GM19372 (cell line): ENCODE results near the gene KRTAP10-11.
"Not testable (repeated sequence)": the region's sequence is repeated elsewhere in the genome, so short reads cannot be mapped to it uniquely, and the experiment has no call there.

ENCODE experiments used
- ATAC-seq: cut with Tn5 transposase; IDR thresholded peaks from one replicate; pipeline ENCODE4 v1.9.1; 2021; ENCODE audit warnings: mild to moderate bottlenecking, low read depth, moderate library complexity; ENCODE audit not compliant: unreplicated experiment

Gene KRTAP10-11

DNA sequence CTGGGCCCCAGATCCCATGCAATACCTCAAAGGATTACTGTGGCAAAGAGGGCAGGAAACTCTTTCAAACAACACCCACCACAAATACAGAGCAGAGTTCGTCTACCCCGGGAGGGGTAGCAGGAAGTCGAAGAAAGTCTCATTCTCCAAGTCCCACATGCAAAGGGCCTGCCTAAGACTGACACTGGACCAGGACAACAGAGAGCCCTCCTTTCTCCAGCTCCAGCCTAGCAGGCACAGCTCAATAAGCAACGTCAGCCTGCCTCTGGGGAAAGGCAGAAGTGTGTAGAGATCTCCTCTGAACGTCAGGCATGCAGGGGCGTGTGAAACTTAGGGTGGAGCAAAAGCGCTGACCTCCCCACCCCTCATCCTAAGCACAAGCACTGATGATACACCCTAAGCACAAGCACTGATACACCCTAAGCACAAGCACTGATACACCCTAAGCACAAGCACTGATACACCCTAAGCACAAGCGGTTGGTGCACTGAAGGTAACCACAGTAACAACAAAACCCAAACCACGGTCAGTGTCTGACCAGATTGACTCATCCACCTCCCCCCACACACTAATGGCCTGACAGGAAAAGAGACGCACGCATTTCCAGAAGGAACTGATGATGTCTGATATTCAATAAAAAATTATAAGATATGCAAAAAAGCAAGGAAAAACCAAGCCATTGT is 12.8 kb downstream of the KRTAP10-11 start:
- ATAC-seq: no peak

DNA sequence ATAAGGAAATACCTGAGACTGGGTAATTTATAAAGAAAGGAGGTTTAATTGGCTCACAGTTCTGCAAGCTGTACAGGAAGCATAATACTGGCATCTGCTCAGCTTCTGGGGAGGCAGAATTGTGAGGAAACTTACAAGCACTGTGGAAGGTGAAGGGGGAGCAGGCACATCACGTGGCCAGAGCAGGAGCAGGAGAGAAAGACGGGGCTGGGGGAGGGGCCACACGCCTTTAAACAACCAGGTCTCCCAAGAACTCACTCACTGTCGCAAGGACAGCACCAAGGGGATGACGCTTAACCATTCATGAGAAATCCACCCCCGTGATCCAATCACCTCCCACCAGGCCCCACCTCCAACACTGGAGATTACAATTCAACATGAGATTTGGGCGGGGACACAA is 15.4 kb downstream of the KRTAP10-11 start:
- ATAC-seq: not testable (repeated sequence)

DNA sequence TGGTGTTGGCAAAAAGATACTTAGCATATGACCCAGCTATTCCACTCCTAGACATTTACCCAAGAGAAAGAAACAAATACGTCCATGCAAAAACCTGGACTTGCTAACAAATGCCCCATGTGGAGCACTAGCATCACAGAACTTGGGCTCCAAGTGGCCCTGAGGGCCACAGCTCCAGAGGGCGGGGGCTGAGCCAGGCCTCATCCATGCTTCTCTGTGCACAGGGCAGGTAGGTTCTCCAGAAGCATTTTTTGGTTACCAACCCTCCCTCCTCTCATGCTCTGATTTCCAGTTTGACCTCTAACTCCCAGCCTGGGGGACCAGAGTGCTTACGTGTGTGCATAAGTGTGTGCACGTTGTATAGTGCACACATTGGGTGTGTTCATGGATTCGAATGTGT is 18.5 kb downstream of the KRTAP10-11 start:
- no peak for ATAC-seq

DNA sequence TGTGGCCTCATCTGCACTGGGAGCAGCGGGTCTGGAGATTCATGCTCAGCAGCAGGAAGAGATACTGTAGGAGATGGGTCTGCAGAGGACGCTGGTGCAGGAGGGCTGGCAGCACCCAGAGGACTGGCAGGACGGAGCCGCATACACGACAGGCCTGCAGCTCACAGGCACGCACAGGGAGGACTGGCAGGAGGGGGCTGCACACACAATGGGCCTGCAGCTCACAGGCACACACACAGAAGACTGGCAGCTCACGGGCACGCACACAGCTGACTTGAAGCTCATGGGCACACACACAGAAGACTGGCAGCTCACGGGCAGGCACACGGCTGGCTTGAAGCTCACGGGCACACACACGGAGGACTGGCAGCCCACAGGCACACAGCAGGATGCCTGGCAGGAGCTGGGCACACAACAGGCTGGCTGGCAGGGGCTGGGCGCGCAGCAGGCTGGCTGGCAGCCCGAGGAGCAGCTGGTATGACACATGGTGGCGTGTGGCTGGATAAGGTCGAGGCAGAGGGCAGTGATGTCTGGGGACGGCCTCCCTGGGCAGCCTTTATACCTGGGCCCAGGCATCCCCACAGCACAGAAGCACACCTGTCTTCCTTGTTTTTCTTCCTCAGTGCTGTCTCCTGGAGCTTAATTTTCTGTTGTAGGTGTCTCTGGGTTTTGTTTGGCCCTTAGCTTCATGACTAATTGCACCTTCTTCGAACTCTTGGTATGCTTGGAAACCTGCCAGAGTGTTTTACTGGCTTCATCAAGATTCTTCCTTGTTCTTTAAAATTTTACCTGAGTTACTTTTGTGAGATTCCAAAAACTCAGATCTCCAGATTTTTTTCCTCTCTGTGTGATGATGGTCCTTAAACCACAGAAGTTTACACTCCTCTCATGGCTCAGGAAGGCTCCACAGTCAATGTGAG is 20.4 kb downstream of the KRTAP10-11 start, which contains the start of gene KRTAP12-2:
TSS of gene KRTAP12-2 (minus strand) at position 527 of the 920 bp plus-strand sequence. CDS start at position 486, 41 bp downstream.
- ATAC-seq: no peak

DNA sequence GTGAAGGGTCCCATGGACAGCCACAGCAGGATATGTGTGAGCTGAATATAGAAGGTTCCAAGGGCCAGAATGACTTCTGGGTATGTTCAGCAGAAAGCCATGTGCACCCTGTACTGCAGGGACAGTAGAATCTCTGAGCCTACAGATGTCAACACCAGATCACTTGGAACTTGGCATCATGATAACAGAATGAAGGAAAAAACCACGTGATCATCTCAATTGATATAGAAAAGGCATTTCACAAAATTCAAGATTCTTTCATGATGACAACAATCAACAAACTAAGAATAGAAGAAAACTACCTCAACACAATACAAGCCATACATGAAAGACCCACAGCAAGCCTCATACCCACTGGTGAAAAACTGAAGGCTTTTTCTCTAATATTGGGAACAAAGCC is 21.4 kb downstream of the KRTAP10-11 start:
- ATAC-seq: no peak

DNA sequence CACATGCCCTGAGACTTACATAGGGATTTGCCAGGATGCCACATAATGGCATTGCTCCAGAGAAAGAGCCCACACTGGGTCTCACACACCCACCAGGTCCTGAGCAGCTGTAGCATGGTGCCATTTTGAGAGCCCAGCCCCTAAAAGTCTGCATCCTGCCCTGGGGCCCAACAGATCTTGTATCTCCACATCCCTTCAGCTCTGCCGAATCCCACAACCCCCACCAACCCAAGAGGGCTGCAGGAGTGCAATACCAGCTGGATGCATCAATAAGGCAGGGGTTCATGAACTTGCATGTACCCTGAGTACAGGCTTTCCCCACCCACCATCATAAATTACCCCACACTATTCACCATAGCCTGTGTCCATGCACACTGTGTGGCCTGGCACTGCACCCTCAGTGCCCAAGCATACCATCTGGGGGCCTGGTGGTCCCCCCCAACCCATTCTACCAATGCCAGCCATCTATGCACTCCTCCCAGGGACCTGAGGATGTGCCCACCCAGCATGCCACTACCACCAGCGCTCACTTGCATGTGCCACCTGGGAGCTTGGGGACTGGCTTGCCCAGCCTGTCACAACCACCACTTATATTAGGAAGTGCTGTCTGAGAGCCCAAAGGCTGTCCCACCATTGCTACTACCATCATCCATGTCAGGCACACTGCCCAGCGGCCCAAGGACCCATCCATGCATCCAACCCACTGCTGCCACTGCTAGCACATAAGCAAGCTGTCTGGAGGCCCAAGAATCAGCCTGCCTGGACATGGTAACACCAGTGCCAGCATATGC is 24.6 kb downstream of the KRTAP10-11 start:
- ATAC-seq: no peak

DNA sequence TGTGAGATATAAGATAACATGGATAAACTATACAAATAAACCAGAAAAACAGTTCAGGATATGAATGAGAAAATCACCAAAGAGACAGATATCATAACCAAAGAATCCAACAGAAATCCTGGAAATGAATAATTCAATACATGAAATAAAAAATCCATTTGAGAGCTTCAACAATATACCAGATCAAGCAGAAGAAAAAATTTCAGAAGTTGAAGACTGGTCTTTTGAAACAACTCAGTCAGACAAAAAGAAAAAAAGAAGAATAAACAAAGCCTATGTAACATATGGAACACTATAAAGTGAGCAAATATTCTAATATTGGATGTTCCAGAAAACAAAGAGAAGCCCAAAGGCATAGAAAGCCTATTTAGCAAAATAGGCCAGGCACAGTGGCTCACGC is 25.7 kb downstream of the KRTAP10-11 start:
- ATAC-seq: no peak

DNA sequence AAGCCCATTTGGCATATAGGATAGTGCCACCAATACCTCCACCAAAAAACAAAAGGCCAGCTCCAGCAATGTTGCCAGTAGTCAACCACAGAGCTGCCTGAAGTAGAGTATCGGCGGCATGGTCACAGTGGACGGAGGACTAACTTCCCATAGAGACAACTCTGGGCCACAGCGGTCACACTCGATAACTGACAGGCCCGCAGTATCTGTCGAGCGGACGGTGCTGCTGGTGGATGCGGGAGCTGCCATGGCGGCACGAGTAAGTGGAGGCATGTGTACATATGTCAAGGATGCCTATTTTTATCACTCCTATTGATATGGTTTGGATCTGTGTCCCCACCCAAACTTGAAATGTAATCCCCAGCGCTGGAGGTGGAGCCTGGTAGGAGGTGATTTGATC is 31.7 kb downstream of the KRTAP10-11 start:
- no peak for ATAC-seq

DNA sequence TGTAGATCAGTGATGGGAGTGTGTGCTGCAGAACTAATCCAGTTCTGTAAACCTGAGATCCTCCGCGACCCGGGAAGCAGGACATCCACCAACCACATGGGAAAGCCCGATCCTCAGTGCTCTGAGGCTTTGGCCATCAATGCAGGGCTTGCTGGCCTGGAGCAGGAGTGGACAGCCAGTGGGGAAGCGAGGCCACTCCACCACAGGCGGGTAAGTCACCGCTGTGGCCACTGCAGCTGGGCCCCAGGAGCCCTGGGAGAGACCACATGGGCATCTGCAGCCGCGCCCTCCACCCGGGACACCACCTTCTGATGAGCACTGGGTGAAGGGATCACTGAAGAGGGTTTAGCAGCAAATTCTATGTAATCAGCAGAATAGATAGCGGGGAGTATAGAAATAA is 34.9 kb downstream of the KRTAP10-11 start:
- no peak for ATAC-seq

DNA sequence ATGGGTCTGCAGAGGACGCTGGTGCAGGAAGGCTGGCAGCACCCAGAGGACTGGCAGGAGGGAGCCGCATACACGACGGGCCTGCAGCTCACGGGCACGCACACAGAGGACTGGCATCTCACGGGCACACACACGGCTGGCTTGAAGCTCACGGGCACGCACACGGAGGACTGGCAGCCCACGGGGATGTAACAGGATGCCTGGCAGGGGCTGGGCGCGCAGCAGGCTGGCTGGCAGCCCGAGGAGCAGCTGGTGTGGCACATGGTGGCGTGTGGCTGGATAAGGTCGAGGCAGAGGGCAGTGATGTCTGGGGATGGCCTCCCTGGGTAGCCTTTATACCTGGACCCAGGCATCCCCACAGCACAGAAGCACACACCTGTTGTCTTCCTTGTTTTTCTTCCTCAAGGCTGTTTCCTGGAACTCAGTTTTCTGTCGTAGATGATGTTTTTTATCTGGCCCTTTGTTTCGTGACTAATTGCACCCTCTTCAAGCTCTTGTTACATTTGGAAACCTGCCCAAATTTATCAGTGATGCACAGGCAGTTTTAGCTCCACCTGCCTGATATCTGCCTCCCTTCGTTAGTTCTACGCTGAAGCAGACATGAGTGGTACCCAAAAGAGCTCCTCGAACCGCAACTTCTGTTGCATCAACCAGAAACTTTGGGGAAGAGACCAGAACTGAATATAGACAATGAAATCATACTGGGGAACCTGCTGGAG is 35.8 kb downstream of the KRTAP10-11 start, which contains the start of gene KRTAP12-1:
TSS of gene KRTAP12-1 (minus strand) at position 303 of the 719 bp plus-strand sequence. CDS start at position 263, 40 bp downstream.
- ATAC-seq: no peak

DNA sequence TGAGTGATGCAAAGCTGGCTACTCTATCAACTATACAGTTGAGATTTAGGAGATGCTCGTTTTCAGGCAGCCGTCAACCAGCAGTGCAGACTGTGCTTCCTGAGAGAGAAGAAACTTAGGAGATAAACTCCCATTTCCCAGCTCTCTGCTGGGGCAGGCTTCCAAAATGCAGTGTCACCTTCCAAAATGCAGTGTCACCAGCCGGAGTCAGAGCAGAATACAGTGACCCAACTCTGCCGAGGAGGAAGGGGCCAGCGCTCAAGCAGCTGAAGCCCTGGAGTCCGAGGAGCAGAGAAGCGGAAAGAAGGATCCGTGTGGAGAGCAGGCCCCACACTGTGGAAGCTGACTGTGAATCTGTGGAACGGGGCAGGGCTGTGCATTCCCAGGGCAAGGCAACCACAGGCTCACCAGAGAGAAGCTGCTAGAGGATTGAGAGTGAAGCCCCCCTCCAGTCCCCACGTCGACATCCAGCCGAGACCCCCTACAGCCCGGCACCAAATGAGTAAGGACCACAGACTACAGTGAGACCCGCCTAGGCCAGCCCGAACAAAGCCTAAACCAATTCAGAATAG is 36.5 kb downstream of the KRTAP10-11 start:
- ATAC-seq: no peak

DNA sequence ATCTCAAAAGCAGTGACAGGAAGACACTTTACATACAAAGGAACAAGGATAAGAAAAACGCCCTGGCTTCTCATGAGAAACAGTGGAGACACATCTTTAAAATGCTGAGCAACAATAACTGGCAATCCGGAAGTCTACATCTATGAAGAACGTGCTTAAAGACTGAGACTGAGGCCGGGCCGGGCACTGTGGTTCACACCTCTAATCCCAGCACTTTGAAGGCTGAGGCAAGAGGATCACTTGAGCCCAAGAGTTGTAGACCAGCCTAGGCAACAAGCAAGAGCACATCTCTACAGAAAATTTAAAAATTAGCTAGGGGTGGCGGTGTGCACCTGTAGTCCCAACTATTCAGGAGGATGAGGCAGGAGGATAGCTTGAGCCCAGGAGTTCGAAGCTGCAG is 37.9 kb downstream of the KRTAP10-11 start:
- no peak for ATAC-seq

DNA sequence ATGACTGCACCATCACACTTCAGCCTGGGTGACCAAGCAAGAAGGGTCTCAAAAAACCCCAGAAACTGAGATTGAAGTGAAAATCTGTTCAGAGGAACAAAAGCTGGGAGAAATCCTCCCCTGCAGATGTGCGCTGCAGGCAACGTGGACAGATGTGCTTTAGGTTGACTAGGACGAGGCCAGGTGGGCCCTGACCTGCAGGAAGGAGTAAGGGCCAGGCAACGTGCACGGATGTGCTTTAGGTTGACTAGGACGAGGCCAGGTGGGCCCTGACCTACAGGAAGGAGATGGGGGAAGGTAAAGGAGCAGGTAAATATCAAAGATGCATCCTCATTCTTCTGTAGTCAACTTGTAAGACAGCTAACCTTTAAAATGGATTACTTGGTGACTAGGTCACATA is 38.3 kb downstream of the KRTAP10-11 start:
- no peak for ATAC-seq

DNA sequence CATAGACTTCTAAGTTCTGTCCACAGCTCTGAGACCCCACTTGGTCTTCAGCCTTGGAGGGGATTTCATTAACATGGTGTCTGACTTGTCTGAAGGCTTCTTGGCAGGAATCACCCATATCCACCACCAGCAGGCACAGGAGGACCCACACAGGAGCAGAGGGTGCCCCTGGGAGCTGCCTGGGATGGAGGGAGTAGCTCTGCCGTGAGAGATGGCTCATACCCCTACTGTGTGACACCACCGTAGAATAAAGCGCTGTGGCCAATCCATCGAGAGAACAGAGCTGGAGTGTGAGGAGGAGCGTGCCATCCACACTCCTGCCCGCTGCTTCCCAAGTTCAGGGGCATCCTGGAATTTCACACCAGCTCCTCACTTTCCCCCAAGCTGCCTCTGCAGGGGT is 38.8 kb downstream of the KRTAP10-11 start:
- ATAC-seq: not testable (repeated sequence)

DNA sequence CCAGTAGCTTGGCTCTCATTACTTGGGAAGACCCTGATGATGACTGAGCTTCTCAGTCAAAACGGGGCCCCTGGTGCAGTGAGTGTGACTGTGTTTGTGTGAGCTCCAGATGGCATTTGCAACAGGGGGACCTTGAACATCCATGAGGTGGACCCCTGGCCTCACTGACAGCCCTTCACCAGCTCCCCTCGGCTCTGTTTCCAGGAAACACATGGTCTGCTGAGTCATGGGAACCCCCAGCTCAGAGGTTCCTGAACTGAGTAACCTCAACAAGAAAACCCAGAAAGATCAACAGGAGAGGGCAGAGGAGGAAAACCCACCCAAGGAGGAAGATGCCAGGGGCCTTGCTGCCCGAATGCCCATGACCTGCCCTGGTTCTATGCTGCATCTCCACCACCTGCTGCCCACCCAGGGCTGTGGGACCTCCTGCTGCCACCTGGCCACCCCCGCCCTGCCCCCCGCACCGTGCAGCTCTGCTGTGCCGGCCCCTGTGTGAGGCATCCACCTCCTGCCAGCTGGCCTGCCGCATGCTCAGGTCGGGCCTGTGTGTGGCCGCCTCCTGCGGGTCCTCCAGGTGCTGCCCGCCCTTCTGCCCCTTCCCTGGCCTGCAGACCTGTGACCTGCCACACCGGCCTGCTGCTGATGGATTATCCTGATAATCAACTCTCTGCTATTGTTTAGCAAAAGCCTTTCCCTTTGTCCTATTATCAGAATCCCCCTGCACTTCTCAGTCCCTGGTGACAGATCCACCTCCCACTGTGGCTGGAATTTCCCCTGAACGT is 40.0 kb downstream of the KRTAP10-11 start:
- no peak for ATAC-seq

DNA sequence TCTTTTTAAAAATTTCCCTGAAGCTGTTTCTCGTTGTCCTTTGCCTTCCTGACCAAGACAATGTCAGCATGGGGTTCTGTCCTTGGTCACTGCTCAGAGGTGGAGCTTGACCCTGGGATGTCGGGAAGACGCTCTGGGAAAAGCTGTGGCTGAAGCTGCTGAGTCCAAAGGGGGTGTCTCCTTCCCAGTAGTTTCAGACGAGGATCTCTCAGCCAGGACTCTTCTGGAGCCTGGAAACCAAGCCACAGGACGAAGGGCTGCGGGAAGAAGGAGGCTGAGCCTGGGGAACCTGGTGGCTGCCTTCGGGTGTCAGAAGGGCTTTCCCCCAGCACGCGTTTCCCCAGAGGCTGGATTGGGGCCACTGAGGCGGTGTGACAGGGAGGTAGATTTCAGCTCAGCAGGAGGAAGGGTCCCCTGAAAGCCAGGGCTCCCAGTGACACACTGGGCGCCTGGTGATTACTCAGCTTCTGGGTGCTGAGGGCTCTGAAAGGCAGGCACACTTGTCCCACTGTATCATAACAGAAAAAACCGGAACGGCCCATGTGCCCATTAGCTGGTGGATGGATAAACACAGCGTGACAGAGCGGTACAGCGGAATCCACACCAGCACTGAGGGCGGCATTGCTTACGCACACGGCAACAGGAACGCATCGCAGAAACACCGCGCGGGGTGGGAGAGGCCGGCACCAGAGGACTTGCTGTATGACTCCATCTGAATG is 40.8 kb downstream of the KRTAP10-11 start:
- ATAC-seq: no peak

DNA sequence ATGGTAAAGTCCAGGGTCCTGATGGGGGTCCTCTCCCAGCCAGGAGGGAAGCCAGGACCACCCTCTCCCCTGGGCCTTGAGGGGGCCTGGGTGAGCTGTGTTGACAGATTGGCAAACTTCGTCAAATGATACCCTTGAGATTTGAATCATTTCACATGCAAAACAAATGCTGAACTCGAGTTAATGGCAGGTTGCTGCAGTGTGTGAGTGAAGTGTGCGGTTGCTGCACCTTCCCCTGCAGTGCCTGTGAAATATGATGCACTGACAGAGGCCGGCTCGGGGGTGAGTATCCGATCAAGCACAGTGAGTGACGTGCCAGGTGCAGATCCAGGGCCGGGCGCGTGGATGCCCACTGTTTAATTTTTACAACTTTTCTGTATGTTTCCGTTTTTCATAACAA is 41.5 kb downstream of the KRTAP10-11 start:
- ATAC-seq: no peak

DNA sequence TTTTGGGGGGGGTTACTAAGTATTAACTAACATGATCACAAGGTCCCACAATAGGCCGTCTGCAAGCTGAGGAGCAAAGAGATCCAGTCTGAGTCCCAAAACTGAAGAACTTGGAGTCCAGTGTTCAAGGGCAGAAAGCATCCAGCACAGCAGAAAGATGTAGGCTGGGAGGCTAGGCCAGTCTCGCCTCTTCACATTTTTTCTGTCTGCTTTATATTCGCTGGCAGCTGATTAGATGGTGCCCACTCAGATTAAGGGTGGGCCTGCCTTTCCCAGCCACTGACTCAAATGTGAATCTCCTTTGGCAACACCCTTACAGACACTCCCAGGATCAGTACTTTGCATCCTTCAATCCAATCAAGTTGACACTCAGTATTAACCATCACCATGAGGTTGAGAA is 43.5 kb downstream of the KRTAP10-11 start:
- ATAC-seq: not testable (repeated sequence)
